Measurements from ENCODE around the gene FAM222B. TPM values are rescaled to one million over a fixed set of nuclear protein-coding genes. Genes with fewer than 3 reads are reported as not detected.

Gene FAM222B
- total RNA-seq, 1 experiment from 2014 or later, result 94.6 TPM

DNA sequence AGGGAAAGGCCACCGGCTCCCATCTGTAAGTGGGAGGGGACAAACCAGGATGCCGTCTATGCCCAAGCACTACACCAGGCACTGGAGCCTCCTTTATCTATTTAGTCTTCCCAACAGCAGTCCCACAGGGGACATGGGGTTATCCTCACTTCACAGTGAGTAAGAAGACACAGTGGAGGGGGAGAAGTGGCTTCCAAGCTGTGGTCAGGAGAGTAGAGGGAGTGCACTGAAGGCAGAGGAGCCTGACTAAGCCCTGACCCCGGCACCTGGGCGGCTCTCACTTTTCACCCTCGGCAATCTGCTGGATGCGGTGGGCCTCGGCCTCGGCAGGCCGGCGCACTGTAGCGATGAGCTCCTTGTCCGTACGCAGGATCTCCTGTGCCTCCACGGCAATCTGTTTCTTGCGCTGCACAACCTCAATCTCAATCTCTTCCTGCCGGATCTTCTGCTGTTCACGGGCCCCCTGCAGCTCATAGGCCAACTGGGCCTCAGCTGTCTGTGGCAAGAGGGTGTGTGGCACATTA lies 39.0 kb upstream of the FAM222B start:
- no peak overlapping the region for H3K4me3 Mint-ChIP-seq
- no peak for ATAC-seq
- H3K36me3 Mint-ChIP-seq, result peaks cover 36% of the 10 kb centered on the region
- peaks cover 4% of the 10 kb centered on the region for H3K9me3 Mint-ChIP-seq
- TF ChIP-seq MXD4 (CRISPR knock-in tag; IDR thresholded peaks at IDR 0.05; ENCODE audit: borderline replicate concordance), result no peak
- no peak for TF ChIP-seq ZNF121 (CRISPR knock-in tag; IDR thresholded peaks at IDR 0.05)
- TF ChIP-seq, protein P1, sequence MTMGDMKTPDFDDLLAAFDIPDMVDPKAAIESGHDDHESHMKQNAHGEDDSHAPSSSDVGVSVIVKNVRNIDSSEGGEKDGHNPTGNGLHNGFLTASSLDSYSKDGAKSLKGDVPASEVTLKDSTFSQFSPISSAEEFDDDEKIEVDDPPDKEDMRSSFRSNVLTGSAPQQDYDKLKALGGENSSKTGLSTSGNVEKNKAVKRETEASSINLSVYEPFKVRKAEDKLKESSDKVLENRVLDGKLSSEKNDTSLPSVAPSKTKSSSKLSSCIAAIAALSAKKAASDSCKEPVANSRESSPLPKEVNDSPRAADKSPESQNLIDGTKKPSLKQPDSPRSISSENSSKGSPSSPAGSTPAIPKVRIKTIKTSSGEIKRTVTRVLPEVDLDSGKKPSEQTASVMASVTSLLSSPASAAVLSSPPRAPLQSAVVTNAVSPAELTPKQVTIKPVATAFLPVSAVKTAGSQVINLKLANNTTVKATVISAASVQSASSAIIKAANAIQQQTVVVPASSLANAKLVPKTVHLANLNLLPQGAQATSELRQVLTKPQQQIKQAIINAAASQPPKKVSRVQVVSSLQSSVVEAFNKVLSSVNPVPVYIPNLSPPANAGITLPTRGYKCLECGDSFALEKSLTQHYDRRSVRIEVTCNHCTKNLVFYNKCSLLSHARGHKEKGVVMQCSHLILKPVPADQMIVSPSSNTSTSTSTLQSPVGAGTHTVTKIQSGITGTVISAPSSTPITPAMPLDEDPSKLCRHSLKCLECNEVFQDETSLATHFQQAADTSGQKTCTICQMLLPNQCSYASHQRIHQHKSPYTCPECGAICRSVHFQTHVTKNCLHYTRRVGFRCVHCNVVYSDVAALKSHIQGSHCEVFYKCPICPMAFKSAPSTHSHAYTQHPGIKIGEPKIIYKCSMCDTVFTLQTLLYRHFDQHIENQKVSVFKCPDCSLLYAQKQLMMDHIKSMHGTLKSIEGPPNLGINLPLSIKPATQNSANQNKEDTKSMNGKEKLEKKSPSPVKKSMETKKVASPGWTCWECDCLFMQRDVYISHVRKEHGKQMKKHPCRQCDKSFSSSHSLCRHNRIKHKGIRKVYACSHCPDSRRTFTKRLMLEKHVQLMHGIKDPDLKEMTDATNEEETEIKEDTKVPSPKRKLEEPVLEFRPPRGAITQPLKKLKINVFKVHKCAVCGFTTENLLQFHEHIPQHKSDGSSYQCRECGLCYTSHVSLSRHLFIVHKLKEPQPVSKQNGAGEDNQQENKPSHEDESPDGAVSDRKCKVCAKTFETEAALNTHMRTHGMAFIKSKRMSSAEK (CRISPR knock-in tag; IDR thresholded peaks at IDR 0.05; ENCODE audit: borderline replicate concordance), result no peak
- TF ChIP-seq, protein P2, sequence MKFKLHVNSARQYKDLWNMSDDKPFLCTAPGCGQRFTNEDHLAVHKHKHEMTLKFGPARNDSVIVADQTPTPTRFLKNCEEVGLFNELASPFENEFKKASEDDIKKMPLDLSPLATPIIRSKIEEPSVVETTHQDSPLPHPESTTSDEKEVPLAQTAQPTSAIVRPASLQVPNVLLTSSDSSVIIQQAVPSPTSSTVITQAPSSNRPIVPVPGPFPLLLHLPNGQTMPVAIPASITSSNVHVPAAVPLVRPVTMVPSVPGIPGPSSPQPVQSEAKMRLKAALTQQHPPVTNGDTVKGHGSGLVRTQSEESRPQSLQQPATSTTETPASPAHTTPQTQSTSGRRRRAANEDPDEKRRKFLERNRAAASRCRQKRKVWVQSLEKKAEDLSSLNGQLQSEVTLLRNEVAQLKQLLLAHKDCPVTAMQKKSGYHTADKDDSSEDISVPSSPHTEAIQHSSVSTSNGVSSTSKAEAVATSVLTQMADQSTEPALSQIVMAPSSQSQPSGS (CRISPR knock-in tag; IDR thresholded peaks at IDR 0.05; ENCODE audit: borderline replicate concordance, low read depth), result no peak
- no peak for TF ChIP-seq IRF2 (CRISPR knock-in tag; IDR thresholded peaks at IDR 0.05; ENCODE audit: borderline replicate concordance, low read depth)
- TF ChIP-seq, protein P3, sequence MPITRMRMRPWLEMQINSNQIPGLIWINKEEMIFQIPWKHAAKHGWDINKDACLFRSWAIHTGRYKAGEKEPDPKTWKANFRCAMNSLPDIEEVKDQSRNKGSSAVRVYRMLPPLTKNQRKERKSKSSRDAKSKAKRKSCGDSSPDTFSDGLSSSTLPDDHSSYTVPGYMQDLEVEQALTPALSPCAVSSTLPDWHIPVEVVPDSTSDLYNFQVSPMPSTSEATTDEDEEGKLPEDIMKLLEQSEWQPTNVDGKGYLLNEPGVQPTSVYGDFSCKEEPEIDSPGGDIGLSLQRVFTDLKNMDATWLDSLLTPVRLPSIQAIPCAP (CRISPR knock-in tag; IDR thresholded peaks at IDR 0.05), result no peak
- TF ChIP-seq, protein P4, sequence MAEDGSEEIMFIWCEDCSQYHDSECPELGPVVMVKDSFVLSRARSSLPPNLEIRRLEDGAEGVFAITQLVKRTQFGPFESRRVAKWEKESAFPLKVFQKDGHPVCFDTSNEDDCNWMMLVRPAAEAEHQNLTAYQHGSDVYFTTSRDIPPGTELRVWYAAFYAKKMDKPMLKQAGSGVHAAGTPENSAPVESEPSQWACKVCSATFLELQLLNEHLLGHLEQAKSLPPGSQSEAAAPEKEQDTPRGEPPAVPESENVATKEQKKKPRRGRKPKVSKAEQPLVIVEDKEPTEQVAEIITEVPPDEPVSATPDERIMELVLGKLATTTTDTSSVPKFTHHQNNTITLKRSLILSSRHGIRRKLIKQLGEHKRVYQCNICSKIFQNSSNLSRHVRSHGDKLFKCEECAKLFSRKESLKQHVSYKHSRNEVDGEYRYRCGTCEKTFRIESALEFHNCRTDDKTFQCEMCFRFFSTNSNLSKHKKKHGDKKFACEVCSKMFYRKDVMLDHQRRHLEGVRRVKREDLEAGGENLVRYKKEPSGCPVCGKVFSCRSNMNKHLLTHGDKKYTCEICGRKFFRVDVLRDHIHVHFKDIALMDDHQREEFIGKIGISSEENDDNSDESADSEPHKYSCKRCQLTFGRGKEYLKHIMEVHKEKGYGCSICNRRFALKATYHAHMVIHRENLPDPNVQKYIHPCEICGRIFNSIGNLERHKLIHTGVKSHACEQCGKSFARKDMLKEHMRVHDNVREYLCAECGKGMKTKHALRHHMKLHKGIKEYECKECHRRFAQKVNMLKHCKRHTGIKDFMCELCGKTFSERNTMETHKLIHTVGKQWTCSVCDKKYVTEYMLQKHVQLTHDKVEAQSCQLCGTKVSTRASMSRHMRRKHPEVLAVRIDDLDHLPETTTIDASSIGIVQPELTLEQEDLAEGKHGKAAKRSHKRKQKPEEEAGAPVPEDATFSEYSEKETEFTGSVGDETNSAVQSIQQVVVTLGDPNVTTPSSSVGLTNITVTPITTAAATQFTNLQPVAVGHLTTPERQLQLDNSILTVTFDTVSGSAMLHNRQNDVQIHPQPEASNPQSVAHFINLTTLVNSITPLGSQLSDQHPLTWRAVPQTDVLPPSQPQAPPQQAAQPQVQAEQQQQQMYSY (CRISPR knock-in tag; IDR thresholded peaks at IDR 0.05), result no peak
- no peak for TF ChIP-seq SMAD3 (CRISPR knock-in tag; IDR thresholded peaks at IDR 0.05; ENCODE audit: borderline replicate concordance)
- TF ChIP-seq NFYB (CRISPR knock-in tag; conservative IDR thresholded peaks at IDR 0.05; ENCODE audit: low read depth), result no peak
- no peak for TF ChIP-seq TEAD4 (CRISPR knock-in tag; IDR thresholded peaks at IDR 0.05)
- TF ChIP-seq SOX15 (CRISPR knock-in tag; IDR thresholded peaks at IDR 0.05), result no peak
- no peak for TF ChIP-seq RORB (CRISPR knock-in tag; IDR thresholded peaks at IDR 0.05)
- TF ChIP-seq, protein P5, sequence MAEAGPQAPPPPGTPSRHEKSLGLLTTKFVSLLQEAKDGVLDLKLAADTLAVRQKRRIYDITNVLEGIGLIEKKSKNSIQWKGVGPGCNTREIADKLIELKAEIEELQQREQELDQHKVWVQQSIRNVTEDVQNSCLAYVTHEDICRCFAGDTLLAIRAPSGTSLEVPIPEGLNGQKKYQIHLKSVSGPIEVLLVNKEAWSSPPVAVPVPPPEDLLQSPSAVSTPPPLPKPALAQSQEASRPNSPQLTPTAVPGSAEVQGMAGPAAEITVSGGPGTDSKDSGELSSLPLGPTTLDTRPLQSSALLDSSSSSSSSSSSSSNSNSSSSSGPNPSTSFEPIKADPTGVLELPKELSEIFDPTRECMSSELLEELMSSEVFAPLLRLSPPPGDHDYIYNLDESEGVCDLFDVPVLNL (CRISPR knock-in tag; IDR thresholded peaks at IDR 0.05; ENCODE audit: borderline replicate concordance, low read depth), result no peak
- TF ChIP-seq, protein P6, sequence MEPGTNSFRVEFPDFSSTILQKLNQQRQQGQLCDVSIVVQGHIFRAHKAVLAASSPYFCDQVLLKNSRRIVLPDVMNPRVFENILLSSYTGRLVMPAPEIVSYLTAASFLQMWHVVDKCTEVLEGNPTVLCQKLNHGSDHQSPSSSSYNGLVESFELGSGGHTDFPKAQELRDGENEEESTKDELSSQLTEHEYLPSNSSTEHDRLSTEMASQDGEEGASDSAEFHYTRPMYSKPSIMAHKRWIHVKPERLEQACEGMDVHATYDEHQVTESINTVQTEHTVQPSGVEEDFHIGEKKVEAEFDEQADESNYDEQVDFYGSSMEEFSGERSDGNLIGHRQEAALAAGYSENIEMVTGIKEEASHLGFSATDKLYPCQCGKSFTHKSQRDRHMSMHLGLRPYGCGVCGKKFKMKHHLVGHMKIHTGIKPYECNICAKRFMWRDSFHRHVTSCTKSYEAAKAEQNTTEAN (CRISPR knock-in tag; IDR thresholded peaks at IDR 0.05), result no peak
- peaks cover 10% of the 10 kb centered on the region; the same call in 1 of the 2 replicates for H3K4me1 Mint-ChIP-seq
- POLR2A ChIA-PET, result no interaction called here
- CTCF ChIA-PET, result interaction anchor here (1.4 to 1.9 kb wide), 4 partner anchors 33 to 155 kb away, joined by 3 to 12 read pairs (median 5); partner anchors contain the start of gene TLCD1
- no peak for DNase-seq (ENCODE audit: low spot score)
- no peak overlapping the region for H3K27ac Mint-ChIP-seq
- H3K27me3 Mint-ChIP-seq (ENCODE audit: low read depth), result no peaks in the 10 kb centered on the region; the same call in 1 of the 2 replicates

Data from WTC11 (cell line).